ENCODE data around the gene ADAMTS9. TPM values are rescaled to one million over a fixed set of nuclear protein-coding genes. Genes with fewer than 3 reads are reported as not detected.

ADAMTS9 gene
- total and polyA plus RNA-seq, 2 of the 13 experiments (the other 11 are each of a cell fraction or from before 2014, with no cell fraction given): 0.02 to 0.09 TPM

GRCh38 chr3:64681827-64682226, 6.0 kb downstream of the ADAMTS9 start:
- DNase-seq (ENCODE audit: low spot score) (no peak), ATAC-seq (no peak), FAIRE-seq (no peak)
- CTCF ChIA-PET (ENCODE audit: low intra/inter-chr PET ratio, low total read pairs): no interaction called here
- Histone ChIP-seq H3K9me3 (ENCODE audit: low read length) (no peaks in the 10 kb centered on the region), H3K79me2 (ENCODE audit: insufficient read depth, low read length) (no peaks in the 10 kb centered on the region), H3K27ac (ENCODE audit: extremely low read length, insufficient read depth, low read length) (no peak overlapping the region), H3K9ac (ENCODE audit: insufficient read depth, low read depth, low read length) (no peak overlapping the region), H2AFZ (ENCODE audit: low read length) (no peak overlapping the region), H3K4me1 (ENCODE audit: insufficient read depth, low read length) (0 out of 2 replicates have a peak, but pooled peaks cover 7% of the 10 kb centered on the region), H4K20me1 (ENCODE audit: insufficient read depth, low read length) (no peaks in the 10 kb centered on the region), H3K4me3 (replicated peaks in 1 of 3; ENCODE audit: insufficient read depth in 1 of 3, low read depth in 2 of 3, low read length in 3 of 3) (no peak overlapping the region), H3K4me2 (ENCODE audit: low read depth, low read length) (no peak overlapping the region), H3K36me3 (replicated peaks in 1 of 2; ENCODE audit: control insufficient read depth in 1 of 2, insufficient read depth in 2 of 2, low read length in 2 of 2) (no peaks in the 10 kb centered on the region), H3K27me3 (ENCODE audit: control insufficient read depth in 1 of 2, insufficient read depth in 2 of 2, low read length in 2 of 2) (peaks cover 2 to 25% of the 10 kb centered on the region in 2 experiments; a peak in 3 of 5 replicates)
- 53% methylated on average over 3 of the region's 3 CpGs for WGBS (ENCODE audit: low lambda C conversion rate)
- in situ Hi-C loops (cut with HindIII; ENCODE audit: extremely low pct_ligation_motif_present, low pct_unique_long_range_greater_than_20kb) (no loop called here), intact Hi-C loops (cut with micrococcal nuclease; ENCODE audit: unreplicated experiment) (no loop called here)
- TF ChIP-seq ZNF207 (IDR thresholded peaks at IDR 0.05; ENCODE audit: borderline replicate concordance): no peak
- TF ChIP-seq ZNF724P (CRISPR knock-in tag; IDR thresholded peaks at IDR 0.05; ENCODE audit: borderline replicate concordance): no peak
- TF ChIP-seq CC2D1A (CRISPR knock-in tag; IDR thresholded peaks at IDR 0.05): no peak
- TF ChIP-seq ATRX (CRISPR knock-in tag; IDR thresholded peaks at IDR 0.05; ENCODE audit: borderline replicate concordance): no peak
- no peak for TF ChIP-seq NR2F2 (IDR thresholded peaks at IDR 0.05; ENCODE audit: borderline replicate concordance, low read depth)
- TF ChIP-seq ZFP36 (IDR thresholded peaks at IDR 0.05; ENCODE audit: borderline replicate concordance, low read depth, low read length, partially characterized antibody): no peak
- no peak for TF ChIP-seq ZNF788 (CRISPR knock-in tag; IDR thresholded peaks at IDR 0.05; ENCODE audit: borderline replicate concordance)
- no TSS peak for BruUV-seq (replicated peaks)
- POLR2A ChIA-PET: no interaction called here

GRCh38 chr3:64681015-64681414, 6.8 kb downstream of the ADAMTS9 start:
- no peak for FAIRE-seq
- no peaks in the 10 kb centered on the region for H3K9me3 ChIP-seq (ENCODE audit: low read length)
- no peak overlapping the region for H2AFZ ChIP-seq (ENCODE audit: low read length)
- H3K79me2 ChIP-seq (ENCODE audit: insufficient read depth, low read length): no peaks in the 10 kb centered on the region
- no peak overlapping the region for H3K4me3 ChIP-seq (replicated peaks in 1 of 3; ENCODE audit: insufficient read depth in 1 of 3, low read depth in 2 of 3, low read length in 3 of 3)
- POLR2A ChIA-PET: no interaction called here
- CTCF ChIA-PET (ENCODE audit: low intra/inter-chr PET ratio, low total read pairs): no interaction called here
- H3K36me3 ChIP-seq (replicated peaks in 1 of 2; ENCODE audit: control insufficient read depth in 1 of 2, insufficient read depth in 2 of 2, low read length in 2 of 2): no peaks in the 10 kb centered on the region
- H3K4me1 ChIP-seq (ENCODE audit: insufficient read depth, low read length): no peaks in the 10 kb centered on the region
- WGBS (ENCODE audit: low lambda C conversion rate): 82% methylated on average over 5 of the region's 5 CpGs
- H3K27ac ChIP-seq (ENCODE audit: extremely low read length, insufficient read depth, low read length): no peak overlapping the region
- H3K9ac ChIP-seq (ENCODE audit: insufficient read depth, low read depth, low read length): no peak overlapping the region
- BruUV-seq (replicated peaks): no TSS peak
- TF ChIP-seq RARG (CRISPR knock-in tag; IDR thresholded peaks at IDR 0.05; ENCODE audit: low read depth): no peak
- no peak for TF ChIP-seq ZNF703 (CRISPR knock-in tag; IDR thresholded peaks at IDR 0.05; ENCODE audit: borderline replicate concordance)
- TF ChIP-seq ATF2 (CRISPR knock-in tag; IDR thresholded peaks at IDR 0.05): no peak
- no peak for TF ChIP-seq ZNF468 (CRISPR knock-in tag; IDR thresholded peaks at IDR 0.05)
- no peak for DNase-seq (ENCODE audit: low spot score)
- no peak overlapping the region for H3K4me2 ChIP-seq (ENCODE audit: low read depth, low read length)
- no peaks in the 10 kb centered on the region for H4K20me1 ChIP-seq (ENCODE audit: insufficient read depth, low read length)
- peaks cover 2 to 16% of the 10 kb centered on the region in 2 experiments; a peak in 2 of 5 replicates for H3K27me3 ChIP-seq (ENCODE audit: control insufficient read depth in 1 of 2, insufficient read depth in 2 of 2, low read length in 2 of 2)
- intact Hi-C loops (cut with micrococcal nuclease; ENCODE audit: unreplicated experiment) (no loop called here), in situ Hi-C loops (cut with HindIII; ENCODE audit: extremely low pct_ligation_motif_present, low pct_unique_long_range_greater_than_20kb) (no loop called here)
- no peak for ATAC-seq
